Mucosa of descending colon (tissue), 3 donors: Measurements from ENCODE around the gene GRB10. TPM values are rescaled to one million over a fixed set of nuclear protein-coding genes. Genes with fewer than 3 reads are reported as not detected.

ENCODE experiments used
- ATAC-seq: fragments of 200-7000 bp; cut with Tn5 transposase; one replicate; pipeline ENCODE4 v1.9.1; 2020; ENCODE audit warnings: mild to moderate bottlenecking, moderate library complexity
- DNase-seq, 3 donors: peaks; one replicate each; pipeline ENCODE4 v3.0.0-alpha.2; 2020
- H3K36me3 ChIP-seq: fragments of 200-600 bp; one replicate; pipeline ENCODE4 v1.8.0; 2021; ENCODE audit warnings: low read depth, mild to moderate bottlenecking
- H3K4me1 ChIP-seq: fragments of 200-600 bp; one replicate; pipeline ENCODE4 v1.8.0; 2021; ENCODE audit warnings: low read depth, mild to moderate bottlenecking
- H3K4me3 ChIP-seq: fragments of 200-600 bp; one replicate; pipeline ENCODE4 v1.8.0; 2021; ENCODE audit warnings: mild to moderate bottlenecking
- H3K9me3 ChIP-seq: fragments of 200-600 bp; one replicate; pipeline ENCODE4 v1.8.0; 2021; ENCODE audit warnings: mild to moderate bottlenecking
- CTCF ChIP-seq: fragments of 200-600 bp; IDR thresholded peaks from one replicate; pipeline ENCODE4 v1.8.0; 2022; ENCODE audit warnings: antibody characterized with exemption, mild to moderate bottlenecking
- intact Hi-C, 2 donors: fragments of 100-400 bp; cut with DNase I in 1 of 2; cut with micrococcal nuclease in 1 of 2; formaldehyde crosslinking; loops; one replicate each; pipeline versions ENCODE4 v1.11.0 to v1.11.1; 2022; cut with DNase I, micrococcal nuclease
- total RNA-seq, 3 donors: library from RNA; stranded (reverse); fragmentation: NEBNext Ultra II Directional in 2 of 3; extraction: Animal tissue kit (Norgen Biotek cat#: 25700) in 2 of 3; gene quantifications; one replicate each; pipeline versions ENCODE4 v1.2.1 to v1.2.4, GENCODE V29; 2021 to 2023
- donor health status: DM: no; HTN: no; CAD: no; lungs with moderate emphysema.
- donor health status: DM: no; HTN: no; CAD: no.
- donor health status: DM: no; HTN: yes; CAD: no.

GRB10 gene
- total RNA-seq, 3 donors from 2014 or later, result 9.4 to 56.8 (median 13.0) TPM

GRCh38 chr7:50676079-50676478 is 106.6 kb downstream of the GRB10 start:
- intact Hi-C loops, result loop anchor here (5.0 to 10.0 kb wide), 3 partner anchors 201 to 471 kb away; no protein-coding TSS in a partner anchor
- Histone ChIP-seq H3K36me3 (no peaks in the 10 kb centered on the region), H3K4me3 (no peak overlapping the region), H3K9me3 (no peaks in the 10 kb centered on the region), H3K4me1 (peaks cover 2% of the 10 kb centered on the region)
- ATAC-seq (no peak), DNase-seq (no peak)
- TF ChIP-seq CTCF, result no peak

- peaks cover 4% of the 10 kb centered on the region for H3K9me3 ChIP-seq
- no peak for TF ChIP-seq CTCF
- no peaks in the 10 kb centered on the region for H3K36me3 ChIP-seq
- no peak for ATAC-seq
- no peak for DNase-seq
- no peaks in the 10 kb centered on the region for H3K4me1 ChIP-seq
- H3K4me3 ChIP-seq, result no peak overlapping the region
- intact Hi-C loops, result loop anchor here (5.0 to 10.0 kb wide), 3 partner anchors 200 to 470 kb away; no protein-coding TSS in a partner anchor
Observed at GRCh38 chr7:50674896-50675835, 107.5 kb downstream of the GRB10 start.

DNA sequence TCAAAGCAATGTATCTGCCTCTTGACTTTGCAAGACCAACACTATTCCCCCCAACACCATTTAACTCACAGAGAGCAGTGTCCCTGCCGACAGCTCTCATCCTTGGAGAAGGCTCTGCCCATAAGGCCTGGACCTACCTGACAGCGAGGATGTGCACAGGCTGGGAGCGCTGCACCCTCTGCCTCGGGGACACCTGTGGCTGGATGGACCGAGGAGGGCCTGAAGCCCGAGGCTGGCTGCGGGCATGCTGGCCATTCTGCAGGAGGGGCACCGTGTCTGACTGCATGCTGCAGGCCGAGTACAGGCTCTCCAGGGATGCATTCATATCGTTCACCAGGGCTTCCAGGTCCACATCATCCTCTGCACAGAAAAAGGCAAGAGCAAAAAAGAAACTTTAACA is 108.4 kb downstream of the GRB10 start:
- Histone ChIP-seq H3K9me3 (peaks cover 4% of the 10 kb centered on the region), H3K36me3 (no peaks in the 10 kb centered on the region), H3K4me3 (no peak overlapping the region), H3K4me1 (no peaks in the 10 kb centered on the region)
- no peak for TF ChIP-seq CTCF
- intact Hi-C loops, result loop anchor here (10.0 kb wide), 2 partner anchors 199 to 469 kb away; no protein-coding TSS in a partner anchor
- ATAC-seq, result no peak
- no peak for DNase-seq

DNA sequence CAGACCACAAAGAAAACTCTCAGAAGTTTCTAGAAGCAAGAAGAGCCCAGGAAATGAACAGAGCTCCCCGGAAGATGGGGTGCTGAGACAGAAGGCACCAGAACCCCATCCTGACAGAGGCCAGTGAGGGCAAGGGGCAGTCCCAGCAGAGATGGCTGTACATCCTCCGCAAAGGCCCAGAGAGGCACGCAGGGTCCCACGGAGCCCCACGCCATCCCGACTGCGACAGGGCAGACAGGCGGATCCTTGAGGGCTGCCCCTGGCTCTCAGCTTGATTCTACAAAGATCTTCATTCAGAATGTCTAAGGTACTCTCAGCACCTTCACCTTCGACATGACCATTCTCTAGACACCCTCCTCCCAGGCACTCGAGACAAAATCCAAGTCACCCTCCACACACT is 109.6 kb downstream of the GRB10 start:
- H3K36me3 ChIP-seq, result no peaks in the 10 kb centered on the region
- no peaks in the 10 kb centered on the region for H3K4me1 ChIP-seq
- H3K9me3 ChIP-seq, result peaks cover 4% of the 10 kb centered on the region
- ATAC-seq (no peak), DNase-seq (no peak)
- TF ChIP-seq CTCF, result no peak
- H3K4me3 ChIP-seq, result no peak overlapping the region
- intact Hi-C loops, result loop anchor here (10.0 kb wide), 2 partner anchors 198 to 468 kb away; no protein-coding TSS in a partner anchor

GRCh38 chr7:50672045-50672444 is 110.7 kb downstream of the GRB10 start:
- no peak for ATAC-seq
- H3K36me3 ChIP-seq, result no peaks in the 10 kb centered on the region

More at GRCh38 chr7:50672045-50672444, 110.7 kb downstream of the GRB10 start:
- DNase-seq, result no peak
- no peak overlapping the region for H3K4me3 ChIP-seq
- H3K4me1 ChIP-seq, result no peaks in the 10 kb centered on the region
- no peak for TF ChIP-seq CTCF
- H3K9me3 ChIP-seq, result peaks cover 4% of the 10 kb centered on the region
- intact Hi-C loops, result loop anchor here (10.0 kb wide), 2 partner anchors 197 to 467 kb away; no protein-coding TSS in a partner anchor
